Measurements from ENCODE around the gene KLHDC10. TPM values are rescaled to one million over a fixed set of nuclear protein-coding genes. Genes with fewer than 3 reads are reported as not detected.

The KLHDC10 gene
- total and polyA plus RNA-seq, 2 experiments from 2014 or later = 3.4 to 18.2 TPM

DNA sequence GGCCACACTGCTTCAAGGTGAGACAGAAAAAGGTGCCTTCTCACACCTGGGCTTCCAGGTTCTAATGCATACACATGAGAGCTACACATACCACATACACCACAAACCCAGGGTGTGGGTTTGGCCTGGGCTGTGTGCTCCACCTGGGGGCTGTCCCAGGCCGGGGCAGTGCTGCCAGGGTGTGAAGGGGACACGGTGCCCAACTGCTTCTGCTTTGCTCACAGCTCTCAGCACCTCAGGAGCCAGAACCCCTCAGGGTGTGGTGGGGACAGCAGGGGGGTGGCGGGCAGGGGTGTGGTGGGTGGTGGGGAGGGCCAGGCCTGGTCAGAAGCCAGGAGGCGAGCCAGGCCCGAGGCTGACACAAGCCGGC, 83.8 kb downstream of the KLHDC10 start:
- no peak for DNase-seq
- H3K9ac ChIP-seq = no peak overlapping the region
- no peaks in the 10 kb centered on the region for H3K27me3 ChIP-seq (replicated peaks; ENCODE audit: insufficient read depth)
- H3K27ac ChIP-seq = no peak overlapping the region
- 16 to 31% methylated on average over 4 to 6 of the region's 6 CpGs for WGBS, 2 experiments (ENCODE audit: low coverage in 1 of 2, low lambda C conversion rate in 2 of 2, missing lambda C conversion rate in 2 of 2)
- H3K4me1 ChIP-seq (ENCODE audit: insufficient read depth) = no peaks in the 10 kb centered on the region
- H3K9me3 ChIP-seq (ENCODE audit: low read depth) = no peaks in the 10 kb centered on the region
- no peak overlapping the region for H3K4me3 ChIP-seq
- TF ChIP-seq EZH2phosphoT487 (IDR thresholded peaks at IDR 0.05; ENCODE audit: insufficient read depth, low read depth) (no peak), EZH2 (IDR thresholded peaks at IDR 0.05; ENCODE audit: insufficient read depth, poor library complexity, severe bottlenecking) (no peak)
- no peak overlapping the region for H2AFZ ChIP-seq
- no peaks in the 10 kb centered on the region for H3K79me2 ChIP-seq (ENCODE audit: insufficient read depth)
- no peak overlapping the region for H3K4me2 ChIP-seq (ENCODE audit: unreplicated experiment)
- no peaks in the 10 kb centered on the region for H3K9me2 ChIP-seq (ENCODE audit: insufficient read depth)
- in situ Hi-C loops (cut with MboI) = no loop called here
- no peaks in the 10 kb centered on the region for H3K36me3 ChIP-seq (ENCODE audit: low read depth)
- no peaks in the 10 kb centered on the region for H3F3A ChIP-seq (ENCODE audit: insufficient read depth)
- no peaks in the 10 kb centered on the region for H4K20me1 ChIP-seq (ENCODE audit: insufficient read depth)

DNA sequence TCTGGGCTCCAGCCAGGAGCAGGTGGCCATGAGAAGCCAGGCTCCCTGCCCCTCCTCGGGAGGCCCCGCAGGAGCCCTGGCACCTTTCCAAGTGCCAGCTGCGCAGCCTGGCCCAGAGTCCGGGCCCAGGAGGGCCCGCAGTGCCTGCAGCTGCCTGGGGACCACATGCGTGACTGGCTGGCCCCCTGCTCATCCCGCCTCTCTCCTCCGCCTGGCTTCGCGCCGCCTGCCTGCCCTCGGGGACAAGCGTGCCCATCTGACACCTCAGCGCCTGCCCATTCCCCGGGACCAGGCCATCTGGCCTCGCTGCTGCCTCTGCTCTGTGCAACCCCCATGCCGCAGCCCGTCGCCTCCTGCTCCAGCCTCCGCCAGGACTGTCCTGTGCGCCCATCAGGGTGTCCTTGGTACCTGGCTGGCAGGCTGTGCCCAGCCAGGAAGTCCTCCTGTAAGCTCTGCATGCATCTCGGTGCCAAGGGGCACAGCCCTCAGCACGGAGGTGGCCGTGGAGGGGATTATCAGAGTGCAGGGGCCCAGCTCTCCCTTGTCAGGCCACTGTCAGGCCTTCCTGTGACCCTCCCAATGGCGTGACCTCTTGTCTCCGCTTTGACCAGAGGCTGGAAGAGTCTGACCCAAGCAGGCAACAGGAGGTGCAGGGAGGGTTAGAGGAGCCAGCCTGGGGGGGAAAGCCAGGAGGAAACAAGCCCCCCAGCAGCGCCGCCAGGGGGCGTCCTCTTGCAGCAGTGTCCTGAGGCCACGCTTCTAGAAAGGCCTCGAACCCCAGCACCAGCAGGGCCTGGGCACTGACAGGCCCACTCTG, 84.4 kb downstream of the KLHDC10 start:
- H3K27ac ChIP-seq = no peak overlapping the region
- H3K27me3 ChIP-seq (replicated peaks; ENCODE audit: insufficient read depth) = no peaks in the 10 kb centered on the region
- no peaks in the 10 kb centered on the region for H3K4me1 ChIP-seq (ENCODE audit: insufficient read depth)
- in situ Hi-C loops (cut with MboI) = no loop called here
- H3F3A ChIP-seq (ENCODE audit: insufficient read depth) = no peaks in the 10 kb centered on the region
- no peaks in the 10 kb centered on the region for H3K9me3 ChIP-seq (ENCODE audit: low read depth)
- no peaks in the 10 kb centered on the region for H4K20me1 ChIP-seq (ENCODE audit: insufficient read depth)
- WGBS, 2 experiments (ENCODE audit: low coverage in 1 of 2, low lambda C conversion rate in 2 of 2, missing lambda C conversion rate in 2 of 2) = 62 to 68% methylated on average over 26 to 31 of the region's 31 CpGs
- H3K9me2 ChIP-seq (ENCODE audit: insufficient read depth) = no peaks in the 10 kb centered on the region
- no peaks in the 10 kb centered on the region for H3K36me3 ChIP-seq (ENCODE audit: low read depth)
- H3K4me2 ChIP-seq (ENCODE audit: unreplicated experiment) = no peak overlapping the region
- no peak overlapping the region for H3K9ac ChIP-seq
- TF ChIP-seq EZH2phosphoT487 (IDR thresholded peaks at IDR 0.05; ENCODE audit: insufficient read depth, low read depth) (no peak), EZH2 (IDR thresholded peaks at IDR 0.05; ENCODE audit: insufficient read depth, poor library complexity, severe bottlenecking) (no peak)
- no peak overlapping the region for H3K4me3 ChIP-seq
- no peak for DNase-seq
- no peaks in the 10 kb centered on the region for H3K79me2 ChIP-seq (ENCODE audit: insufficient read depth)
- no peak overlapping the region for H2AFZ ChIP-seq

GRCh38 chr7:130156140-130156539, 85.8 kb downstream of the KLHDC10 start:
- H3K79me2 ChIP-seq (ENCODE audit: insufficient read depth) = no peaks in the 10 kb centered on the region
- no peak overlapping the region for H3K4me2 ChIP-seq (ENCODE audit: unreplicated experiment)
- H3F3A ChIP-seq (ENCODE audit: insufficient read depth) = no peaks in the 10 kb centered on the region
- WGBS, 2 experiments (ENCODE audit: low coverage in 1 of 2, low lambda C conversion rate in 2 of 2, missing lambda C conversion rate in 2 of 2) = 95 to 97% methylated on average over 7 of the region's 7 CpGs
- H3K4me1 ChIP-seq (ENCODE audit: insufficient read depth) = no peaks in the 10 kb centered on the region
- no peaks in the 10 kb centered on the region for H3K9me2 ChIP-seq (ENCODE audit: insufficient read depth)
- H3K27me3 ChIP-seq (replicated peaks; ENCODE audit: insufficient read depth) = no peaks in the 10 kb centered on the region
- H3K36me3 ChIP-seq (ENCODE audit: low read depth) = peaks cover 5% of the 10 kb centered on the region; the same call in 1 of the 2 replicates
- no peak overlapping the region for H3K9ac ChIP-seq
- no peak for TF ChIP-seq EZH2 (IDR thresholded peaks at IDR 0.05; ENCODE audit: insufficient read depth, poor library complexity, severe bottlenecking)
- TF ChIP-seq EZH2phosphoT487 (IDR thresholded peaks at IDR 0.05; ENCODE audit: insufficient read depth, low read depth) = no peak
- H2AFZ ChIP-seq = no peak overlapping the region
- no peaks in the 10 kb centered on the region for H4K20me1 ChIP-seq (ENCODE audit: insufficient read depth)
- H3K27ac ChIP-seq = no peak overlapping the region
- in situ Hi-C loops (cut with MboI) = no loop called here
- H3K4me3 ChIP-seq = no peak overlapping the region
- no peaks in the 10 kb centered on the region for H3K9me3 ChIP-seq (ENCODE audit: low read depth)
- no peak for DNase-seq

DNA sequence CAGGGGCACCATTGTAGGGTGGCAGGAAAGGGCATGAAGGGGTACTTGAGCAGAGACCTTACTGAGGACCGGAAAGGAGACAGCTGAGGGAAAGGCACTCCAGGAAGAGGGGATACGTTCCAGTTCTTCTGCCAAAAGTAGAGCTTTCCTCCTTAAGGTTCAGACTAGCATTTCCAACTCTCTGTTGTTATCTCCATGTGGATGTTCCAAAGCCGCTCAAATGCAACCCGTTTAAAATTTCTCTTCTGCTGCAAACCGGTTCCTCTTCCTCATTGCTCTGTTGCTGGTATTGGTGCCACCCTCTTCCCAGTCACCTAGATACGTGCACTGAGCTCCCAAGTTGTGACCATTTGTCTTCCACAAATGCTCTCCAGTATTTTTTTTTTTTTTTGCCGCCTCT, 87.4 kb downstream of the KLHDC10 start:
- TF ChIP-seq EZH2 (IDR thresholded peaks at IDR 0.05; ENCODE audit: insufficient read depth, poor library complexity, severe bottlenecking) (no peak), EZH2phosphoT487 (IDR thresholded peaks at IDR 0.05; ENCODE audit: insufficient read depth, low read depth) (no peak)
- H3K4me1 ChIP-seq (ENCODE audit: insufficient read depth) = no peaks in the 10 kb centered on the region
- no peak overlapping the region for H3K4me2 ChIP-seq (ENCODE audit: unreplicated experiment)
- no peaks in the 10 kb centered on the region for H3K27me3 ChIP-seq (replicated peaks; ENCODE audit: insufficient read depth)
- H3K9me2 ChIP-seq (ENCODE audit: insufficient read depth) = no peaks in the 10 kb centered on the region
- H4K20me1 ChIP-seq (ENCODE audit: insufficient read depth) = no peaks in the 10 kb centered on the region
- WGBS, 2 experiments (ENCODE audit: low coverage in 1 of 2, low lambda C conversion rate in 2 of 2, missing lambda C conversion rate in 2 of 2) = 96 to 97% methylated on average over 7 of the region's 7 CpGs
- no peak overlapping the region for H3K27ac ChIP-seq
- H3K9ac ChIP-seq = no peak overlapping the region
- in situ Hi-C loops (cut with MboI) = no loop called here
- no peaks in the 10 kb centered on the region for H3F3A ChIP-seq (ENCODE audit: insufficient read depth)
- no peaks in the 10 kb centered on the region for H3K9me3 ChIP-seq (ENCODE audit: low read depth)
- H2AFZ ChIP-seq = no peak overlapping the region
- no peak for DNase-seq
- H3K36me3 ChIP-seq (ENCODE audit: low read depth) = peaks cover 5% of the 10 kb centered on the region; the same call in 1 of the 2 replicates
- no peak overlapping the region for H3K4me3 ChIP-seq
- H3K79me2 ChIP-seq (ENCODE audit: insufficient read depth) = no peaks in the 10 kb centered on the region
